ENCODE data around the gene ENG. TPM values are rescaled to one million over a fixed set of nuclear protein-coding genes. Genes with fewer than 3 reads are reported as not detected.
"Not testable (repeated sequence)": the region's sequence is repeated elsewhere in the genome, so short reads cannot be mapped to it uniquely, and the experiment has no call there.

The ENG gene
- 9.1 TPM for total RNA-seq

DNA sequence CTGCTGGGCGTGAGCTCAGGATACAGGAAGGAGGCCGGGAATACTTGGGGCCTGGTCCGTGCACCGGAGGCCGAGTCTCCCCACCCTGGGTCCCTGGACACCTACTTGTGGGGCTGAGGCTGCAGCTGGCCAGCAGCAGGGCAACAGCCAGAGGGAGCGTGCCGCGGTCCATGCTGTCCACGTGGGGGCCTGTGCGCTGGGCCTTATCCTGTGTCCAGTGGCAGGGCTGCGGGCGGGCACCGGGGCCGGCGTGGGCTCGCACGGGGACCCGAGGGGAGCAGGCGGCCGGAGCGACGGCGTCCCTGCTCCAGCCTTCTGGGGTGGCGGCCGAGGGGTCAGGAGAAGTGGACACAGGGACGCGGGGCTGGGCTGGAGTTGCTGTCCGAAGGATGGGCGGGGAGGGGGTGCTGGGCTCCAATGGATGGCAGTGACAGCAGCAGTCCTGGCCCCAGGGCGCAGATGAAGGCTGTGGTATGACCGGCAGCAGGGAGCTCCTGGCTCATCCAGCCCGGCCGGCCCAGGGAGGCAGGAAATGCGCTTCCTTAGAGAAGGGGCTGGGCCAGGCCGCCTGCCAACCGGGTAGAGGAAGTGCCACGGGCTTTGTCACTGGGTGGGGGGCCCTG lies at the start of gene ENG:
Gene ENG (minus strand): TSS at position 475 of the 623 bp plus-strand sequence. CDS start 303 bp downstream, at position 172.
- no peak for DNase-seq

- no peak for DNase-seq
Measured at GRCh38 chr9:127903557-127904475, 49.4 kb upstream of the ENG start.

DNA sequence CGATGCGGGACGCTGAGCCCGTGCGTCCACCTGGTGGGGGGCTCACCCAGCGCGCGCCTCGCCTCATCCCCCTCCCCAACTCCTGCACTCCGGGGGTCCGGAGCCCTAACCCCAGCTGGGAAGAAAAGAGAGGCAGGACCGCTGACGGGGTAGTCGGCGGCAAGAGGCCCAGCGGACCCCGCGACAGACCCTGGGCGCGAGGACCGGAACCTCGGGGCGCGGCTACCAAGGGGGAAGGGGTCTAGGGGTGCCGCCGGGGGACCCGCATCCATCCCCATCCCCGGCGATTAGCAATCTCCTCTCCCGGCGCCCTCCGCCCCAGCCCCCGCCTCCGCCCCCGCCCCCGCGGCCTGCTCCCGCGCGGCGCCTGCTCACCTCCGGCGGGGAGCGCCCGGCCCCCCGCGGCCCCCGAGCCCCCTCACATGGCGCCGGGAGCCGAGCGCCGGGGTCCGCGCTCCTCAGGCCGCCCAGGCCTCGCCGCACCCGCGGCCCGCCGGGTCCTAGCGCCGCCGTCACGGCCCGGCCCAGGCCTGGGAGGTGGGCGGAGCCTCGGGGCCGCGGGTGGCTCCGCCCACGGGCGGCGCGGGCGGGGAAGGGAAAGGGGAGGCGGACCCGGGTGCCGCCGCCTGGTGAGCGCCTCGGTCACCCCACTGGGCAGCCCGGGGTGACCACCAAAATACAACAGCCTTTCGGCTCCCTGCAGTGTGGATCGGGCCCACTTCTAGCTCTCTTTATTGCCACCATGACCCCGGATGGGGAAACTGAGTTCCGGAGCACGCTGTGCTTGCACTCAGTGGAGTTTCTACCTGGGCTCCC lies 44.9 kb upstream of the ENG start, which contains the start of gene ST6GALNAC6:
Gene ST6GALNAC6 (minus strand): TSS at position 476 of the 816 bp plus-strand sequence. CDS start 1,622 bp downstream, outside the sequence.
- peak; percentile 43 for DNase-seq

- peak; percentile 71 for DNase-seq
Measured at GRCh38 chr9:127898433-127899127, 44.1 kb upstream of the ENG start.

- DNase-seq, result peak; percentile 23
Measured at GRCh38 chr9:127897193-127897692, 42.8 kb upstream of the ENG start.

DNA sequence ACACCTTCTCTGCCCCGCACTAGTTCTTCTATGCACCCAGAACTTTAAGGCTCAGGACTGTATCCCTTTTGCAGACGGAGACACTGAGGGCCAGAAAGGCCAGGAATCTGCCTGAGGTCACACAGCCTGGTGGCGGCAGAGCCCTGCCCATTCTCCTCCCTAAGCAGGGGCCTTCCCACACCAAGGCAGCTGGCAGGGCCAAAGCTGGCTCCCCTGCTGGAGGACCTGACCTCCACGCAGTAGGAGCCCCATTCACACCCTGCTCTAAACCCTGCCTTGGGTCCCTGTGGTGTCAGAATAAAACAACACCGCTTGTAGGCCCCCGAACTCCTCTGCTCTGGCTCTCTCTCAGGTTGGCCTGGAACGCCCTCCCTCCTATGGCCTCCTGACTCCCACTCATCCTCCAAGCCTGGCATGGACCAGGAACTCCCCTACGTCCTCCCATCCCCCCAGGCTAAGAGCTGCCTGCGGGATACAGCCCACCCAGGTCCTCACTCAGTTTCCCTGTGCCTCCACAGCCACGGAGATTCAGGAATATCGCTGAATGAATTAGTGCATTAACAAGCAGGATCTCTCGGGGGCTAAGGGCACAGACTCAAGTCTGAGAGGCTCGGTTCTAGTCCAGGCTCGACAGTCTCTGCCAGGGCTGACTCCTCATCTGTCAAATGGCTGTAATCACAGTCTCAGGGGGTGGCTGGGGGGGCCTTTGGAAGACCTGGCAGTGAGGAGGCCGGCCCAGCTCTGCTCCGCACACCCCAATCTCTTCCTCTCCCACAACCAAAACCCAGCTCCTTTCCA lies 42.1 kb upstream of the ENG start:
- no peak for DNase-seq

GRCh38 chr9:127895811-127896210 lies 41.4 kb upstream of the ENG start:
- no peak for DNase-seq

DNA sequence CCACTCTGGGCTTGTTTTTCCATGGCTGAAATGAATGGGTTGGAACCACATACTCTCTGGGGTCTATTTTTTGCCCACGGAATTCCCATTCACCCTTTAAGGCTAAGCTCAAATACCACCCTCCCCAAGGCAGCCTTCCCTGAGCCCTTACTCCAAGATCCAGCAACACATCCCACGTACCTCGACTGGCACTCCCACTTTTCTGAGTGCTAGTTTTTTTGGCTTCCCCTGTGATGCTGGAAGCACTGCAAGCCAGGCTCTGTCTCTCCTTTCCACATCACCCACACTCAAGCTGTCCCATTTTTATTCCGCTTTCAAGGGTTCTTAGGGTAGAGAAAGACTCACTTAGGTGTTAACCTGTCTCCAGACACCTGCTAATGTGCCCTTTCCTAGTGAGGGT lies 38.9 kb upstream of the ENG start:
- DNase-seq, result no peak

DNA sequence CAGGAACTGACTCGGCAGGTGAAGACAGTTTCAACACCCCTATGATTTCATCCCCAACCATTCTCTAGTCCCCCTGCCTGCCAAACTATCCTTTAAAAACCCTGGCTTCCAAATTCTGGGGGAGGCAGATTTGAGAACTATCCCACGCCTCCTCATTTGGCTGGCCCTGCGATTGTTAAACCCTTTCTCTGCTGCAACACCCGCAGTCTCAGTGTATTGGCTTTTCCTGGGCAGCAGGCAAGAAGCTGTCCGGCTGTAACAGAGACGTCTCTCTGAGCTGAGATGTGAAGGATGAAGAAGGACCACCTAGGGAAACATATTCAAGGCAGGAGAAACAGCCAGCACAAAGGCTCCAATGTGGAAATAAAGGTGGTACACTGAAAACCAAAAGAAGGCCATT lies 38.4 kb upstream of the ENG start:
- no peak for DNase-seq

DNA sequence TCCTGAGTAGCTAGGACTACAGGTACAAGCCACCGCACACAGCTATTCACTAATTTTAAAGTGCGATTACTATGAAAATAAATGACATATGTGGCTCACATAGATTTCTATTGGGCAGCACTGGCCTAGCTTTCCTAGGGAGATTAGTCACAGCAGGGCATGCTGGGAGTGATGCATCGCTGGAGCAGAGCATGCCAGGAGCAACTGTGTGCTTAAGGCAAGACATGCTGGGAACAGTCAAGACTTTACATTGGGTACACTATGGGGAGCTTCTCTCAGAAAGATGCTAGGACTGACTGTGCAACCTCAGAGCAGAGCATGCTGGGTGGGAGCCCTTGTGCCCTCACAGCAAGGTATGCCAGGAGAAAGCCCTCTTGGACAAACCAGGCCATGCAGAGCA lies 35.6 kb upstream of the ENG start:
- DNase-seq, result no peak

GRCh38 chr9:127887792-127888191 lies 33.3 kb upstream of the ENG start:
- no peak for DNase-seq

DNA sequence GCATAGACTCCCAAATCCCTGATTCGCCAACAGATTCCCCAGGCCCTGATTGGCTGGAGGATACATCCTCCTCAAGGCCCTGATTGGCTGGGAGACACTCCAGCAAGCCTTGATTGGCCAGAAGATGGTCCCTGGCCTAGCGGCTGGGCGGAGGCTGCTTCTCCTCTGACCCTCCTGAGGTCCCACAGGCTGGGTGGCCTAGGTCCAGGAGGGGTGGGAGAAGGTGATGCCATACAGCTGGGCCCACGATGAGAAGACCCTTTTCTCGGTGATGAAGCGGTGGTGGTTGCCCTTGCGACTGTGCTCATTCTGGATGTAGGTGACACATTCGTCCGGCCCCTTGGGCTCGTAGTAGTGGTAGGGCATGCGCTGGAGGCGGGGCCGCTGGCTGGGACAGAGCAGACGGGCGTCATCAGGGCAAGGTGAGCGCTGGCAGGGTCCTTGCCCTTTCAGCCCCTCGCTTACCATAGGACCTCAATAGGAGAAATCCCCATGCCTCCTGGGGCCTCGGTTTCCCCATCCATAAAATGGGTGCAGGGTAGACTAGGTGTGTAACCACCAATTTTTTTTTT lies 32.0 kb upstream of the ENG start:
- no peak for DNase-seq

GRCh38 chr9:127885508-127886281 lies 31.2 kb upstream of the ENG start:
- no peak for DNase-seq

DNA sequence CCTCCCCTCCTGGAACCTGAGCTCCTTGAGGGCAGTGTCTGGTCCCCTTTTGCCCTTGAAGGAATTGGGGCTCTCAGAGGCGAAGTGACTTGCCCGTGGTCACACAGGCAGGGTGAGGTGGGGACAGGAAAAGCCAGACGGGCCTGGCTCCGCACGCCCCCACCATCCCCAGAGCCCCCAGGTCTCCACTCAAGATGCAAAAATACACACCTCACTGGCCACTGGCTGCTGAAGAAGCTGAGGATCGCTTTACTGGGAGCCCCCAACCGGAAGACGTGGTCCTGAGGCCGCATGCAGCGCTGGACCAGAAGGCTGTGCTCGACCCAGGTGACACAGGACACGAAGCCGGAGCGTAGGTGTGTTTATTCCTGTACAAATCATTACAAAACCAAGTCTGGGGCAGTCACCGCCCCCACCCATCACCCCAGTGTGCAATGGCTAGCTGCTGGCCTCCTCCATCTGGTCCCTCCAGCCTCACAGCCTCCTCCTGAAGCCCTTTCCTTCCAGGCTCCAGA lies 30.6 kb upstream of the ENG start:
- DNase-seq, result no peak

GRCh38 chr9:127884427-127884911 lies 30.0 kb upstream of the ENG start:
- no peak for DNase-seq

DNA sequence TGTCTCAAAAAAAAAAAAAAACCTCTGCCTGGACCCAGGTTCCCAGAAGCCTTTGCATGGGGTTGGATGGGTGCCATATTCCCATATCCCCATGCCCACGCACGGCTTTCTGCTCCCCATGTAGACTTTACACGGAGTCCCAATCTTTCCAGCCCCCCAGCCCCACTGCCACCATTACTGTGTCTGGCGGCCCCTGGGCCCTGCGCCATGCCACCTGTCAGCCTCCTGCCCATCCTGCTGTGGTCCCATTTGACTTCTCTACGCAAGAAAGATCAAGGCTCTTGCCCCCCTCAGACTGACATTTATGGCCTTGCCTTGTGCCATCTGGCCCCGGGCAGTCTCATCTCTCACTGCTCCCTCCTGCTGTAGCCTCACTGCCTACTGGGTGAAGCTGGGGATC lies 29.5 kb upstream of the ENG start:
- no peak for DNase-seq

- not testable (repeated sequence) for DNase-seq
Measured at GRCh38 chr9:127881715-127882114, 27.3 kb upstream of the ENG start.

DNA sequence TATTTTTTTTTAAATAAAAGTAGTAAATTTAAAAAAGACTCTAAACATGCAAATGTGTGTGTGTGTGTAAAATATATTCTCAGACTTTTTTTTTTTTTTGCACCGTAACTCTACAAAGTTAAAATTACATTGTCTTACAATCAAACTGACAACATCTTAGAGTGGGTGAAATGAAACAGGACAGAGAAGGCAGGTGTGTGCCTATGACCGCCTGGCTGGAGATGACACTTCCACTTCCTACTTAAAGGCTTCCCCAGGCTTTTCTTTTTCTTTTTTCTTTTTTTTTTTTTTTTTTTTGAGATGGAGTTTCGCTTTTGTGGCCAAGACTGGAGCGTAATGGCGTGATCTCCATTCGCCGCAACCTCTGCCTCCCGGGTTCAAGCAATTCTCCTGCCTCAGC lies 25.7 kb upstream of the ENG start:
- DNase-seq, result no peak

DNA sequence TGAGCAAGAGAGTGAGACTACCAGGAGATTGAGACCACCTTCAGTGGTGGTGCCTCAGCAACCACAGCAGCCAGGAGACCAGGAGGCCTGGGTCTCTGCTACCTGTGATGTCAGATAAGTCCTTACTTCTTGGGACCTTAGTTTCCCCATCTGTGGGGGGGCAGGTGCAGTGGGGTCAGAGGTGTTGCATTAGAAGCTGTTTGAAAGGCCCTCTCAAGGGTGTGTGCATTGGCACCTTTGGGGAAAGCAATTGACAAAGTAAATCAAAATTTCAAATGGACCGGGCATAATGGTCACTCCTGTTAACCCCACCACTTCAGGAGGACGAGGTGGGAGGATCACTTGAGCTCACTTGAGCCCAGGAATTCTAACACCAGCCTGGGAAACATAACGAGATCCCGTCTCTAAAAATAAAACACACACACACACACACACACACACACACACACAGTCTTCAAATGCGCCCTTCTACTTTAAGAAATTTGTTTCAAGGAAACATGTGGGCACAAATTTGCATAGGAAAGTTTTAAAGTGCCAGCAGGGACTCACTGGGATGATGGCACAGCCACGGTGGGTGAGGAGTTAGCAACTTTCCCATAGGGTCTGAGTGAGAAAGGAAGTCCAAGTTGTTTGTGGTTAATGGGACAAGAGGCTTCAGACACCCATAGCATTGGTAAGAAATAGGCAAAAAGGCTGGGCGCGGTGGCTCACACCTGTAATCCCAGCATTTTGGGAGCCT lies 24.4 kb upstream of the ENG start:
- DNase-seq, result no peak

Data from skin of body (tissue), 2 donors.